NCI-H82 (cell line): ENCODE measurements around the gene AMER1.

Source experiments
- DNase-seq: peaks from one replicate; lab custom pipeline; 2025; lab: John Stamatoyannopoulos, UW

Gene AMER1

GRCh38 chrX:64205441-64205734 lies at the start of gene AMER1:
AMER1 (minus strand) TSS chrX:64205708; CDS start chrX:64193286, 12,422 bp downstream.
- no peak for DNase-seq

DNA sequence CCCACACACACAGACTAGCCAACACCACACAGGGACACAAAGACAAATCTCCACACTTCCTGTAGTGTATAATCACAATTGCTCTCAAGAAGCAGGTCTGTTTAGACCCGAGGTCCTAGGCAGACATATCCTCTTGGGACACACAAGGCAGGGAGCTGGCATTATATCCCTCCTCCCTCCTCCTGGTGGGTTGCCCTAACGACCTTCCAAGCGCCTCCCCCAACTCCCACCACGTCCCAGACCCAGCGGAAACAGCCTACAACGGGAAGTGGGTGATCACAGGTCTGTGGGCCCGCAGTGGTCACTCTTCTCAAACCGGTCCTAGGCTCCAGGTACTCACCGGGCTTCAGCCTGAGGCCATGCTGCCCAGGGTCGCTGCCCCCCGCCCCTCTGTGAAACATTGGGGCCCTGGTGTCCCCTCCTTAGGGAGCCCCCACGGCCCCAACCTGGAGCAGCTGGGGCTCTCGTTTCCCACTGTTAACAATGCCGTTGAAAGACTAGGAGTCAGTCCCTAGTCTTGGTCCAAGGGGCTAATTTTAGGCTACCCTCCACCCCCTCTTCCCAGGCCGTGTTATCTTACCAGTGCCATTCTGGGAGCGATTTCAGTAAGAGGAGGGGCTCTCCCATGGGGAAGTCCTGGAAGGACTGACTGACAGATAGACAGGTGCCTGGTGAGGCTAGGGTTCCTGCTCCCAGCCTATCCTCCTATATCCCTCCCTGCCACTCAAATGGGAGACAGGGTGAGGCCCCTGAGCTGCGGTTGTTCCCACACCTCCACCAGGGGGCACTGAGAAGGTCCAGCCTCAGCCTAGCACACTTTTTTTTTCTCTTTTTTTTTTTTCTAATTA lies 24.8 kb upstream of the AMER1 start, which contains the start of gene ASB12:
ASB12 (minus strand) TSS at position 485 of the 848 bp plus-strand sequence. CDS start 4,957 bp downstream, outside the sequence.
- peak; percentile 1 for DNase-seq

DNA sequence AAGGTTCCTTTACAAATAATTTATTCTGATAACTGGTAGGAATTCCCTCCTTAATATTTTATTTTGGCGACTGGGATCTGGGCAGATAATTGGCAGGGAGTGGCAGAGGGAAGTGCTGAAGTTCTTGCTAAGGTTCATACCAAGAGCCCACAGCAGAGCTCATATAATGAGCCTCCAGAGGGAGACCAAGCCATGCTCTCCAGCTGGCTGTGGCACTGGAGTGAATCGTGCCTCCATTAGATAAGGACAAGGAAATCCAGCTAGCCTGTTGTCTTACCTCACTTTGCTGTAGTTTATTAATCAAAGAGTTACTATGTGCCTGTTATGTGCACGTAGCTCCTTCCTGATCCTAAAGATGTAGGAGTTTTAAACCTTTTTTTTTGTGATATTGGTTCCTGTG lies 23.6 kb upstream of the AMER1 start:
- peak; percentile 8 for DNase-seq

DNA sequence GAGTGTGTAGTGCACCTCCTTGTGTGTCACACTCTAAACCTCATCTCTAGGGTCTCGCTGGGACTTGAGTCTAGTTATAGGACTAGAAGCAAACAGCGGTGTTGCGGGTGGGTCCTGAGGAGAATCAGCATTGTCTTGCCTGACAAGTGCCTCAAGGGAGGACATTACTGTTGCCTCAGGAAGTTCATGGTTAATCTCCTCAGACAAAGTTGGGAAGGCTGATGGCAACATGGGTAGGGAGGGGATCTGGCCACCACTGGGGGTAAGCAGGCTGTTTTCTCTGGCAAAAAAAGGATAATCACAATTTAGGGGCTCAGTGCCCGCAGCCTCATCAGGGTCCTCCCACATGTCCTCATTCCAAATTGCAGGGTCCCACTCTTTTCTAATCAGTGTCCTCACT lies 12.5 kb upstream of the AMER1 start:
- no peak for DNase-seq

- peak; percentile 21 for DNase-seq
Observed at GRCh38 chrX:64213989-64214388, 8.5 kb upstream of the AMER1 start.

GRCh38 chrX:64206556-64207162 lies 1.2 kb upstream of the AMER1 start:
- peak; percentile 60 for DNase-seq

DNA sequence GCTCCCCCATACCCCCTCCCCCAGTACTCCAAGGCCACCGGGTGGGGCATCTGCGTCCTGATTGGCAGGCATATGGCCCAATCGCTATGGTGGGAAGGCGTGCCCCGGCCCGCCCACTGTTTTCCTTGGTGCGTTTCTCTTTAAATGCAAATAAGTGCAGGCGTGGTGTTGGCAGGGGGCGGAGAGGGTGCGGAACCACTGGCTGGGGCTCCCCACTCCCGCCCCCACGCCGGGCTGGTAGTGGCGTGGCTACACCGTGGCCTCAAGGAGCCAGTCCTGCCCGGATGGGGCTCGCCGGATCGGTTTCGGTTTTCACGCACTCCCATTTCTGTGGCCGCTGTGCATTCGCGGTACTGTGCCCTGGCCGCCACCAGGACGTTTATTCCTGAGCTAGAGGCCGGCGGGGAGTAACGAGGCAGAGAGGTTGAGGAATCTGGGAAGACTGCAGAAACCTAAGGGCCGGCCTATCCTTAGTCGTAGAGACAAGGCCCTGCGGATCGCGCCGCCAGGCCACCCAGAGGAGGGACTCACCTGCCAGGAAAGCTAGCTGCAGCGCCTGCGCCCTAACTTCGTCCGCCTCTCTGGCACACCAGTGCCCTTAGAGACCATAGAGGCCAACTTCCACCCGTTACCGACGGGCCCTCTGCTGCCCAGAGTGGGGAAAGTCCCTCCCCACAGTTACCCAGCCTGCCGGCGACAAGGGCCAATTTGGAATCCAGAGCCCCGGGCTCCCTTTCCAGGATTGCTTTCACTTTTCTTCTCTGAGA lies 410 bp upstream of the AMER1 start:
- DNase-seq = peak; percentile 97

GRCh38 chrX:64204701-64205440 lies 637 bp downstream of the AMER1 start:
- peak; percentile 70 for DNase-seq

GRCh38 chrX:64204252-64204651 lies 1.3 kb downstream of the AMER1 start:
- DNase-seq = peak; percentile 16

DNA sequence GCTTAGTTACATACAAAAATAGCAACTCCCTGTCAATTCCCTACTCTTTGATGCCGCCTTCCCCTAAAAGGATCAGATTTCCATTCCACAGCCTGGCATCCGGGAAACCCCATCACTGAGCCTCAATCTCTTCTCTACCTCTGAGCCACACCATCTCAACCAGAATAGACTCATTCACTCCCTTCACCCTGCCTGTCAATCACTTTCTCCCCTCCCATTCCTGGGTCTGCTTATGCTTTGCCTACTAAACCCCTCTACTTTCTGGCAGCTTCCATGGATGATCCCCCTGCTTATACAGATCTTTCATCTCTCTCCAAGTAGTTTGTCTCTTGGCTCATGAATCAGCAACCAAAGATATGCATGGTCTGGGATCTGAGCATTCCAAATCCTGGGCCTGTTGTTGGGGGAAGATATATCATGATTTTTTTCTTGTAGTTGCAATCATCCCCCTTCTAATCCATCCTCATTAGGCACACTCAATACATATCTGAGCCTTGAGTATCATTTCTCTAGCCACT lies 2.6 kb downstream of the AMER1 start:
- no peak for DNase-seq

DNA sequence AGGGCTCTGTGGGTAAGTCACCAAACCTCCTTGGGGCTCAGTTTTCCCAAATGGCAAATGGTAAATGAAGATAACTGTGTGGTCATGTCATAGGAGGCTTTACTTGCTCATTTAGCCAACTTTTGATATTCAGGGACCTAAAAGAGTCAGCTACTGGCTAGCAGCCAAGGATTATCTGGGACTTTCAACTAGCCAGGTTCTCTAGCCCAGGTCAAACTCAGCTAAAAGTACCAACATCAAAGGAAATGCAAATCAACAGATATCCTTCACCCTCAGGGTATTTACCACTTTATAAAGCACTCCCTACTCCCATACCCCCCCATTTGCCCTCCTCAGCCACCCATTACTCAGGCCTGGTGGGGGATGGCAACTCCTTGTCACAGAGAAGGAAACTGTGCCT lies 7.5 kb downstream of the AMER1 start:
- no peak for DNase-seq

DNA sequence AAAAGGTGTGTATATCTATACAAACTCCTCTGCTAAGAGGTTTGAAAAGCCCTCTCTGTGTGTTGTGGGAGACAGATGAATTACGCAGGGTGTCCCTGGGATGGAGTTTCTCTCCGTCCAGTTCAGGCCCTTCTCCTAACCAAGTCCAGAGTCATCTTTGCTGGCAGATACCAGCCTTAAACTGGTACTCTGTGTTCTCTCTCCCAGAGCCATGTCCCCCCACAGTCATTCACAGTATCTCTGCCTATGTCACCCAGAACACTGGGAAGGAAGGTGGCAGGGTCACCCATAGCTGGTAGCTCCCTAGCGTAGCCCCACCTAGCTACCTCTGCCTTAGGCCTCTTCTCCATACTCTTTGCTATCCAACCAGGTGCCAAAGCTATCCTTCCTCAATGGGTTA lies 8.9 kb downstream of the AMER1 start:
- DNase-seq = no peak

DNA sequence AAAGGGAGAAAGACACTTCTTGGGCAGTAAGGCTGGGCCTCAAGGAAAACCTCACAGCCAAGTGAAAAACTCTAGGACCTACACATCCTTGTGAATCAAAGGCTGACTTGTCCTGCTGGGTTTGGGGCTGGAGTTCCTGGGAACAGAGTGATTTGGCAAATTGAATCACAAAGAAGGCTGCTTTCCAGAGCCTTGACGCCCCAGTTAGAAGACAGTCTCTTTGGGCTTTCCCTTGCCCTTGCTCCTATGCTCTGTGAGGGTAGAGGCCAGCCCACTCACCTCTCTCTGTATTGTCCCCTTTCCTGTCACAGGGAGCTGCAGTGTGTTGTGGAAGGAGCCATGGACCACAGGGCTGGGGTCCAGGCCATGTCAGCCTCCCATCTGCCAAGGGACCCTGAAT lies 9.6 kb downstream of the AMER1 start:
- no peak for DNase-seq

DNA sequence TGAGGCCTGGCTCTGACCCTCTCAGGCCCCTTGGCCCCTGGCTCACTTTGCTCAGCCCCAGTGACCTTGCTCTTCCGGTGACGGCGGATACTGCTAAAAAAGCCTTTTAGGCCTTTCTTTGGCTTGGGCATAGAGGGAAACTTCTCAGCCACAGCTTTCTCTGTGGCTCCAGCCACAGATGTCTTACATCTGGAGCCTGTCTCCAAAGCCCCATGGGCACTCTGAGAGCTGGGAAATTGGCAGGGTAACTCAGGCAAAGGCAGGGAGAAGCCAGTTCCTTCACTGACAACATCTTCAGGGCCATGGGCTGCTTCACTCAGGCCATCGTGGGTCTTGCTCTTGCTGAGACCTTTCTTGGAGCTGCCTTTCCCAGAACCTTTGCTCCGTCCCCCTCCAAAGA lies 12.8 kb downstream of the AMER1 start:
- no peak for DNase-seq

GRCh38 chrX:64192040-64192439 lies 13.5 kb downstream of the AMER1 start:
- DNase-seq = no peak

DNA sequence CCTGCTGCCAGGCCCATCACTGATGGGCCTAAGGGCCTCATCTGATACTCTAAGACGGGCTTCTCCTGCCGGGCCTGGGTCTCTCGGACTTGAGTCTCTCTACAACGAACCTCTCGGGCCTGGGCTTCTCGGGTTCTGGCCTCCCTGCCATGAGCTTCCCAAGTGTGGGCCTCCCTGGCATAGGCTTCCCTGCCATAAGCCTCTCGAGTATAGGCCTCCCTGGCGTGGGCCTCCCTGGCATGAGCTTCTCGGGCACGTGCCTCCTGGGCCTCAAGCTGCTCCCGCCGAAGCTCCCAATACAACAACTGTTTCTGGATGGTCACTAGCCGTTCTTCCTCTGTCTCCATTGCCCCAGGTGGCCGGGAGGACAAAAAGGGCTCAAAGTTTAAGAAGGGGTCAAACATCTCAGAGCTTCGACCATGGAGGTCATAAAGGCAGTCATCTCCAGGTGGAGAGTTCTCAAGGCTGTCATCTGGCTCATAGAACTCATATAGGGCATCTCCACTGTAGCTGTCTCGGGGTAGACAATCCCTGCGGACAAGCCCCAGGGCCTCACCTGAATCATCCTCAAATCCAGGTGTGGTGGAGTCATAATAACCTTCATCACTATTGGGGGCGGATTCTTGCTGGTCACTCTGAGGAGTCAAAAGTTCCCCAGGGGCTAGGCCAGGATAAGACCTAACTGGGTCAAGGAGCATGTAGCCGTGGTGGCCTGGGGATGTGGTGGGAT lies 14.1 kb downstream of the AMER1 start:
- no peak for DNase-seq

GRCh38 chrX:64190136-64190740 lies 15.3 kb downstream of the AMER1 start:
- no peak for DNase-seq

- peak; percentile 20 for DNase-seq
Observed at GRCh38 chrX:64188901-64189300, 16.6 kb downstream of the AMER1 start.

GRCh38 chrX:64187762-64188150 lies 17.8 kb downstream of the AMER1 start:
- DNase-seq = no peak

DNA sequence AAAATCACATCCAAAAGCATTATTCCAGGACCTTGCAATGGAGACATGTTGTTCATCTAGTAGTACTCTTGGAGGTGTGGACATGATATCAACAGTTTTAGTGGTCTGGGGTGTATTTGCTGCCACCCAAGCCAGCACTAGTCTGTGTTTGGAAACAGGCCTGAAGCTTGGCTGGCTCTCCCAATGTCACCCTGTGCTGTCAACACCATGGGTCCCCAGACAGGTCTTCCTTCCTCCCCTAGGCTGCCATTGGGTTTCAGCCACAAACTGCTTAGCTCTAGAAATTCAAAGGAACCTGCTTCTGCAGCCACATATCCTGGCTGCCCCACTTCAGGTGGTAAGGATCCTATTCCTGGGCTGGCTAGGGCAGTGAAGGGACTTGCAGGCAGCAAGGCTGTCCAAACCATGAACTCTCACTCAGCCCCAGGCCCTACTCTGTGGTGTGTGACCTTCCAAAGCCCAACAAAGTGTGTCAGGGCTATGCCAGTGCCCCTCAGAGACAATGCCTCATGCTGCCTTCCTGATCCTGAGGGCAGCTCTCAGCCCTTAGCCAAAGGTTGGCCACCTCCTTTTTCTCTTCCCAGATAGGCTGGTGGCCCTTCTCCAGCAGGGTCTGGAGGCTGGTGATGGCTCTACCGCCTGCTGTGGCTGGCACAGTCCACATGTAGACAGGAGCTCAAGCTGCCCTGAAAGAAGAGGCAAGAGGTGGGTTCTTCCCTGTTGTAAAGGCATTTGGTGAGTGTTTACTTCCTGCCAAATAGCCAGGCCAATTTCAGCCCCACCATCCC lies 18.3 kb downstream of the AMER1 start:
- DNase-seq = no peak
